Activated naive CD8-positive, alpha-beta T cell treated with anti-CD3 and anti-CD28 coated beads for 36 hours (primary cell): ENCODE results near the gene GJA4. TPM values are rescaled to one million over a fixed set of nuclear protein-coding genes. Genes with fewer than 3 reads are reported as not detected.

ENCODE experiments used
- DNase-seq: peaks from one replicate; pipeline ENCODE4 v3.0.0; 2021
- H3K27ac Mint-ChIP-seq: one replicate; pipeline ENCODE4 v1.8.0; 2022; ENCODE audit warnings: mild to moderate bottlenecking, moderate library complexity, mixed read lengths
- H3K27me3 Mint-ChIP-seq: one replicate; pipeline ENCODE4 v1.8.0; 2022; ENCODE audit warnings: mild to moderate bottlenecking, mixed read lengths
- H3K36me3 Mint-ChIP-seq: one replicate; pipeline ENCODE4 v1.8.0; 2021; ENCODE audit warnings: mild to moderate bottlenecking, mixed read lengths
- H3K4me1 Mint-ChIP-seq: one replicate; pipeline ENCODE4 v1.8.0; 2021; ENCODE audit warnings: mixed read lengths
- H3K4me3 Mint-ChIP-seq: one replicate; pipeline ENCODE4 v1.8.0; 2022; ENCODE audit warnings: mild to moderate bottlenecking, moderate library complexity, mixed read lengths
- H3K9me3 Mint-ChIP-seq: one replicate; pipeline ENCODE4 v1.8.0; 2022; ENCODE audit warnings: mixed read lengths
- total RNA-seq, 2 experiments: library from RNA; stranded (reverse); gene quantifications; one replicate each; pipeline ENCODE4 v1.2.3, GENCODE V29; 2021

Gene GJA4
- total RNA-seq, 2 experiments from 2014 or later, result not detected

DNA sequence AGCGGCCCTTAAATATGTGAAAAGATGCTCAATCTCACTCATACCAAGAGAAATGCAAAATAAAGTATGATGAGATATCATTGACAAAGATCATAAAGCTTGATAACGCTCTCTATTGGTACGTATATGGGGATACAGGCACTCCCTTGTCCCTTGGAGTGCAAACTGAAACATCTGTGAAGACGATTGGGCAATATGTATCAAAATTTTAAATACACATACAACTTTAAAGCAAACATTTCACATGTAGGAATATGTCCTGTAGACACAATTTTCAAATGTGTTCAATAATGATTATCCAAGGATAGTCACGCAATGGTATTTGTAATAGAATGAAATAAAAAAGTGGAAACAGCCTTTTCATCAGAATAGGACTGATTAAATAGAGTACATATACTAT, 13.8 kb upstream of the GJA4 start:
- no peak for DNase-seq
- Mint-ChIP-seq H3K36me3 (no peaks in the 10 kb centered on the region), H3K9me3 (no peaks in the 10 kb centered on the region), H3K4me3 (no peak overlapping the region), H3K27ac (no peak overlapping the region), H3K4me1 (no peaks in the 10 kb centered on the region), H3K27me3 (peaks cover 37% of the 10 kb centered on the region)

- Mint-ChIP-seq H3K9me3 (no peaks in the 10 kb centered on the region), H3K27me3 (peaks cover 37% of the 10 kb centered on the region), H3K4me3 (no peak overlapping the region), H3K36me3 (no peaks in the 10 kb centered on the region), H3K27ac (no peak overlapping the region), H3K4me1 (no peaks in the 10 kb centered on the region)
- DNase-seq, result no peak
Observed at GRCh38 chr1:34779526-34779925, 13.3 kb upstream of the GJA4 start.

DNA sequence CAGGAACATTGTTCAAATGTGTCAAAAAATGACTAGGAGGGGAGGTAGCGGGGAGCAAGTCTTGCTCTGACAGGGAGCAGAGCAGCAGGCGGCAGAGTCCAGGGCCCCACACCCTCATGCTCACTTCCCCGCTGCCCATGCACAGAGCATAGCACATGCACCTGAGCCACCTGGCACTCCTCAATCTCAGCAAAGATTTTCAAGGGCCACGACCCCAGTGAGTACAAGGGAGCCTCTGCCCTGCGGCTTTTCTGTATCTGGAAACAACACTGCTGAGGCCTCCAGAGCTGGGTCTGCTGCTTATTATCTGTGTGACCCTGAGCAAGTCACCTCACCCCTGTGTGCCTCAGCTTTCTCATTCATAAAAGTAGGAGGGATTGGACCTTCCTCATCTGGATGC, 12.8 kb upstream of the GJA4 start:
- no peak for DNase-seq
- Mint-ChIP-seq H3K27ac (no peak overlapping the region), H3K4me1 (no peaks in the 10 kb centered on the region), H3K36me3 (no peaks in the 10 kb centered on the region), H3K27me3 (peaks cover 37% of the 10 kb centered on the region), H3K9me3 (no peaks in the 10 kb centered on the region), H3K4me3 (no peak overlapping the region)

DNA sequence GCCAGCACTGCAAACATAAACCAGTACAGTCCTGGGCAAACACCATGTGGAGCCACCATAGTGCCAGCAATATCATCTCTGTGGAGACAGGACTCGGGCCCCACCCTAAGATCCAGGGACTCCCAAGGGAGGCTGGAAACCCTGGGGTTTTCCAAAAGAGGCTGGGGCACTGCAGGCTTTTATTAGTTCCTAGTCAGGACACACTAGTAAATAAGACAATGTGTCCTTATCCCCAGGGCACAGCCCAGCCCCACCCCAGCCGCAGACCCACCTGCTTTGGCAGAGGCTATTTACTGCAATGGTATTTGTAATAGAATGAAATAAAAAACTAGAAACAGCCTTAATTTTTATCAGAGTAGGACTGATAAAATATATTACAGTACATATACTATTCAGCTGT, 12.3 kb upstream of the GJA4 start:
- Mint-ChIP-seq H3K27me3 (peaks cover 37% of the 10 kb centered on the region), H3K9me3 (no peaks in the 10 kb centered on the region), H3K27ac (no peak overlapping the region), H3K4me3 (no peak overlapping the region), H3K4me1 (no peaks in the 10 kb centered on the region), H3K36me3 (no peaks in the 10 kb centered on the region)
- DNase-seq, result no peak

DNA sequence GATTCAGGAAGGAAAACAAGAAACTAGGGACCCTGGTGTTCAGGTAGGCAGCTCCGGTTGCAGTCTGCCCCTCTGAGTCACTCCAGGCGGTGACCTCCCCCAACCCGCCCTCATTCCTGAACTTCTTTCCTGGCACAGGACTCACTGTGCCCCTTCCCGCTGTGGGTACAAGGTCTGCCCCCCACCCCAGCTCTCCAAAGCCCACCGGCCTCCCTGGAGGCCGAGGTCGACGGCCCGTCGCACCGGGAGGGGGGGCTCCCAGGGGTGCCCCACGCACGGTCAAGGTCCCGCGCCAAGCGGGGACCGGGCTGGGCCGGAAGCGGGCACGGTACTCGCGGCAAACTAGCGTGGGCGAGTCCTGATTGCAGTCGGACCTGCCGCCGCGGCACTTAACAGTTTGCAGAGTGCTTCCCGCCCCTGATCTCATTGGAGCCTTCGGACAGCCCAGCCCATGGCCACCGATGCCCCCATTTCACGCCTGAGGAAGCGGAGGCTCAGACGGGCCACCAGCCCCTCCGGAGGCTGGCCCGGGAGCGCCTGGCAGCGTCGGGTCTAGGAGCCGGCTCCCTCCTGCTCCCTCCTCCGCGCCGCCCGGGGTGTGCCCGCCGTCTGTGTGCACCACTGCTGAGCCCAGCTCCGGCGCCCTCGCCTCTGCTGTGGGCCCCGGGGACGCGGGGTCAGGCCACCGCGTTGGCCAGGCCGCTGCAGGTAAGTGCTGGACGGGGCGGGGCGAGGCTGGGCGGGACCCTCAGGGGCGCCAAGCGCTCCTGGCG, 11.5 kb upstream of the GJA4 start, which contains the start of gene GJB3:
TSS of gene GJB3 (plus strand) at position 144 of the 773 bp plus-strand sequence. CDS start 3,549 bp downstream, outside the sequence.
- Mint-ChIP-seq H3K9me3 (no peaks in the 10 kb centered on the region), H3K27ac (no peak within 1 kb of the TSS), H3K4me3 (no peak within 1 kb of the TSS), H3K4me1 (no peaks in the 10 kb centered on the region), H3K36me3 (no peaks in the 10 kb centered on the region), H3K27me3 (peaks cover 37% of the 10 kb centered on the region)
- DNase-seq, result peak; percentile 26

GRCh38 chr1:34781844-34782391, 10.9 kb upstream of the GJA4 start:
- Mint-ChIP-seq H3K9me3 (no peaks in the 10 kb centered on the region), H3K27me3 (peaks cover 42% of the 10 kb centered on the region), H3K36me3 (no peaks in the 10 kb centered on the region), H3K27ac (no peak overlapping the region), H3K4me1 (peaks cover 4% of the 10 kb centered on the region), H3K4me3 (no peak overlapping the region)
- no peak for DNase-seq

DNA sequence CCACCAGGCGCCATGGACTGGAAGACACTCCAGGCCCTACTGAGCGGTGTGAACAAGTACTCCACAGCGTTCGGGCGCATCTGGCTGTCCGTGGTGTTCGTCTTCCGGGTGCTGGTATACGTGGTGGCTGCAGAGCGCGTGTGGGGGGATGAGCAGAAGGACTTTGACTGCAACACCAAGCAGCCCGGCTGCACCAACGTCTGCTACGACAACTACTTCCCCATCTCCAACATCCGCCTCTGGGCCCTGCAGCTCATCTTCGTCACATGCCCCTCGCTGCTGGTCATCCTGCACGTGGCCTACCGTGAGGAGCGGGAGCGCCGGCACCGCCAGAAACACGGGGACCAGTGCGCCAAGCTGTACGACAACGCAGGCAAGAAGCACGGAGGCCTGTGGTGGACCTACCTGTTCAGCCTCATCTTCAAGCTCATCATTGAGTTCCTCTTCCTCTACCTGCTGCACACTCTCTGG, 8.0 kb upstream of the GJA4 start:
- no peak for DNase-seq
- H3K9me3 Mint-ChIP-seq, result no peaks in the 10 kb centered on the region
- H3K27ac Mint-ChIP-seq, result no peak overlapping the region
- peaks cover 35% of the 10 kb centered on the region for H3K27me3 Mint-ChIP-seq
- H3K4me3 Mint-ChIP-seq, result no peak overlapping the region
- H3K4me1 Mint-ChIP-seq, result peaks cover 4% of the 10 kb centered on the region
- H3K36me3 Mint-ChIP-seq, result no peaks in the 10 kb centered on the region

DNA sequence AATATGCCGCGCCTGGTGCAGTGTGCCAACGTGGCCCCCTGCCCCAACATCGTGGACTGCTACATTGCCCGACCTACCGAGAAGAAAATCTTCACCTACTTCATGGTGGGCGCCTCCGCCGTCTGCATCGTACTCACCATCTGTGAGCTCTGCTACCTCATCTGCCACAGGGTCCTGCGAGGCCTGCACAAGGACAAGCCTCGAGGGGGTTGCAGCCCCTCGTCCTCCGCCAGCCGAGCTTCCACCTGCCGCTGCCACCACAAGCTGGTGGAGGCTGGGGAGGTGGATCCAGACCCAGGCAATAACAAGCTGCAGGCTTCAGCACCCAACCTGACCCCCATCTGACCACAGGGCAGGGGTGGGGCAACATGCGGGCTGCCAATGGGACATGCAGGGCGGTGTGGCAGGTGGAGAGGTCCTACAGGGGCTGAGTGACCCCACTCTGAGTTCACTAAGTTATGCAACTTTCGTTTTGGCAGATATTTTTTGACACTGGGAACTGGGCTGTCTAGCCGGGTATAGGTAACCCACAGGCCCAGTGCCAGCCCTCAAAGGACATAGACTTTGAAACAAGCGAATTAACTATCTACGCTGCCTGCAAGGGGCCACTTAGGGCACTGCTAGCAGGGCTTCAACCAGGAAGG, 7.4 kb upstream of the GJA4 start:
- H3K36me3 Mint-ChIP-seq, result no peaks in the 10 kb centered on the region
- no peak overlapping the region for H3K4me3 Mint-ChIP-seq
- DNase-seq, result no peak
- H3K4me1 Mint-ChIP-seq, result peaks cover 4% of the 10 kb centered on the region
- peaks cover 33% of the 10 kb centered on the region for H3K27me3 Mint-ChIP-seq
- no peak overlapping the region for H3K27ac Mint-ChIP-seq
- H3K9me3 Mint-ChIP-seq, result no peaks in the 10 kb centered on the region

DNA sequence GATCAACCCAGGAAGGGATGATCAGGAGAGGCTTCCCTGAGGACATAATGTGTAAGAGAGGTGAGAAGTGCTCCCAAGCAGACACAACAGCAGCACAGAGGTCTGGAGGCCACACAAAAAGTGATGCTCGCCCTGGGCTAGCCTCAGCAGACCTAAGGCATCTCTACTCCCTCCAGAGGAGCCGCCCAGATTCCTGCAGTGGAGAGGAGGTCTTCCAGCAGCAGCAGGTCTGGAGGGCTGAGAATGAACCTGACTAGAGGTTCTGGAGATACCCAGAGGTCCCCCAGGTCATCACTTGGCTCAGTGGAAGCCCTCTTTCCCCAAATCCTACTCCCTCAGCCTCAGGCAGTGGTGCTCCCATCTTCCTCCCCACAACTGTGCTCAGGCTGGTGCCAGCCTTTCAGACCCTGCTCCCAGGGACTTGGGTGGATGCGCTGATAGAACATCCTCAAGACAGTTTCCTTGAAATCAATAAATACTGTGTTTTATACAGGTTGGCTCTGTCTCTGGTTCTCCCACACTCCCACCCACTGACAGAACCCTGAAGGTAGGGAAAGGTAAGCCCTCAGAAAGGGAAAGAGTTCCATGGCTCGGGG, 6.8 kb upstream of the GJA4 start:
- no peaks in the 10 kb centered on the region for H3K9me3 Mint-ChIP-seq
- H3K27ac Mint-ChIP-seq, result no peak overlapping the region
- no peak overlapping the region for H3K4me3 Mint-ChIP-seq
- peaks cover 31% of the 10 kb centered on the region for H3K27me3 Mint-ChIP-seq
- no peak for DNase-seq
- peaks cover 4% of the 10 kb centered on the region for H3K4me1 Mint-ChIP-seq
- no peaks in the 10 kb centered on the region for H3K36me3 Mint-ChIP-seq

DNA sequence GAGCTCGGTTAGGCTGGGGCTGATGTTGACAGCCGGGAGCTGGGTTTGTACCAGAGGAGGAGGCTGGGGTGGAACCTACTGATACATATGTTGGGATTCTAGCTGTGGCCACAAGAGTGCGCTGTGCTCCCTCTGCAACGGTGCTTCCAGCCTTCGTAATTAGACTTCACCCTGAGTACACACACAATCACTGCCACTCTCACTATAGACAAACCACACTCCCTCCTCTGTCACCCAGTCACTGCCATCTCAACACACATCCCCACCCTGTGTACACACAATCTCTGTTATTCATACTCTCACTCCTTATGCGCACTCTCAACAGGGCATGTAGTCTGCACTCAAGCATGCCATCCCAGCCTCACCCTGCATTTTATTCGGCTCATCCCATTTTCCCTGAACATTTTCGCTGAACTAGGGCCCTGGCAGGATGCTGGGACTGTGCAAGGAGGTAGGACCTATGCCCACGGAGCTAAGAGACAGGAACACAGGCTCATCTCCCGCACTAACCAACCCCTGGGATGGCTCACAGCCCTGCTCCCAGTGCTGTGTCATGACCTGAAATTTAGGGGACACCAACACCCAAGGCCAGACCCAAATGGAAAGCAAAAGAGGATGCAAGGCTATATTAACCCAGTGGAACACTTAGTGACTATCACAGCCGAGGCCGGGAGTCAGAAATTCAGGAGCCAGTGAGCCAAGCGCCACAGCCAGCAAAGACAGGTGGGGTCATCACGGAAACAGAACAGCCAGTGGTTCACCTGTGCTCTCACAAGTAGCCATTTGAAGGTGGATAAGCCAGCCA, 6.1 kb upstream of the GJA4 start:
- H3K27me3 Mint-ChIP-seq, result peaks cover 38% of the 10 kb centered on the region
- no peak overlapping the region for H3K4me3 Mint-ChIP-seq
- H3K9me3 Mint-ChIP-seq, result no peaks in the 10 kb centered on the region
- DNase-seq, result peak; percentile 62
- H3K36me3 Mint-ChIP-seq, result no peaks in the 10 kb centered on the region
- H3K4me1 Mint-ChIP-seq, result peaks cover 4% of the 10 kb centered on the region
- no peak overlapping the region for H3K27ac Mint-ChIP-seq

GRCh38 chr1:34787461-34788420, 5.1 kb upstream of the GJA4 start:
- no peak for DNase-seq
- peaks cover 38% of the 10 kb centered on the region for H3K27me3 Mint-ChIP-seq
- no peaks in the 10 kb centered on the region for H3K9me3 Mint-ChIP-seq
- H3K36me3 Mint-ChIP-seq, result no peaks in the 10 kb centered on the region
- H3K4me3 Mint-ChIP-seq, result no peak overlapping the region
- no peak overlapping the region for H3K27ac Mint-ChIP-seq
- peaks cover 13% of the 10 kb centered on the region for H3K4me1 Mint-ChIP-seq

DNA sequence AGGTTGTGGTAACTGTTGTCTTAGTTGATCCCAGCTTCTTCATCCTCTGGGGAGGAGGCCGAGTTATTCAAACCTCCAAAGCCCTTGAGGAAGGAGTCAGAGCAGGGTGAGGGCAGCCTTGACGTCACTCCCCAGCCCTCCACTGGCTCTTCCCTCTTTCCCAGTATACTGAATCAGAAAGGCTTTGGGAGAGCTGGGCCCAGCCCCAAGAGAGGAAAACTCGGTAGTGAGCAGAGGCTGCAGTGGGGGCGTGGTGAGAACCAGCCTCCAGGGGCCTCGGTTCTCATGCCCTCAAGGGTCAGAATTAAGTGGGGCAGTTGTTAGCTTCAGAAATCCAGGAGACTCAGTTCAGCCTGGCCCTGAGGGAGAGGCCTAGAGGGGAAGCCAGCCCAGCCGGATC, 1.8 kb upstream of the GJA4 start:
- peaks cover 33% of the 10 kb centered on the region for H3K27me3 Mint-ChIP-seq
- H3K4me3 Mint-ChIP-seq, result no peak overlapping the region
- H3K9me3 Mint-ChIP-seq, result no peaks in the 10 kb centered on the region
- peaks cover 2% of the 10 kb centered on the region for H3K36me3 Mint-ChIP-seq
- no peak overlapping the region for H3K27ac Mint-ChIP-seq
- peaks cover 13% of the 10 kb centered on the region for H3K4me1 Mint-ChIP-seq
- DNase-seq, result no peak

GRCh38 chr1:34792424-34792823, 375 bp upstream of the GJA4 start:
- Mint-ChIP-seq H3K9me3 (no peaks in the 10 kb centered on the region), H3K27me3 (peaks cover 29% of the 10 kb centered on the region), H3K4me1 (peaks cover 8% of the 10 kb centered on the region), H3K4me3 (peak overlapping the region; percentile 30), H3K36me3 (peaks cover 2% of the 10 kb centered on the region), H3K27ac (no peak overlapping the region)
- no peak for DNase-seq
